ENCODE measurements around the gene PITPNM1. TPM values are rescaled to one million over a fixed set of nuclear protein-coding genes. Genes with fewer than 3 reads are reported as not detected.
"Not testable (repeated sequence)": the region's sequence is repeated elsewhere in the genome, so short reads cannot be mapped to it uniquely, and the experiment has no call there.

The PITPNM1 gene
- total RNA-seq, result 39.8 to 44.7 TPM (median 40.5 TPM) in 3 replicates
- long read RNA-seq, full-length matches to known transcripts, result 36 of 66 reads
- long read RNA-seq, partial matches to known transcripts, result 15 of 66 reads
- long read RNA-seq, other reads (novel, unspliced or antisense), result 15 of 66 reads

DNA sequence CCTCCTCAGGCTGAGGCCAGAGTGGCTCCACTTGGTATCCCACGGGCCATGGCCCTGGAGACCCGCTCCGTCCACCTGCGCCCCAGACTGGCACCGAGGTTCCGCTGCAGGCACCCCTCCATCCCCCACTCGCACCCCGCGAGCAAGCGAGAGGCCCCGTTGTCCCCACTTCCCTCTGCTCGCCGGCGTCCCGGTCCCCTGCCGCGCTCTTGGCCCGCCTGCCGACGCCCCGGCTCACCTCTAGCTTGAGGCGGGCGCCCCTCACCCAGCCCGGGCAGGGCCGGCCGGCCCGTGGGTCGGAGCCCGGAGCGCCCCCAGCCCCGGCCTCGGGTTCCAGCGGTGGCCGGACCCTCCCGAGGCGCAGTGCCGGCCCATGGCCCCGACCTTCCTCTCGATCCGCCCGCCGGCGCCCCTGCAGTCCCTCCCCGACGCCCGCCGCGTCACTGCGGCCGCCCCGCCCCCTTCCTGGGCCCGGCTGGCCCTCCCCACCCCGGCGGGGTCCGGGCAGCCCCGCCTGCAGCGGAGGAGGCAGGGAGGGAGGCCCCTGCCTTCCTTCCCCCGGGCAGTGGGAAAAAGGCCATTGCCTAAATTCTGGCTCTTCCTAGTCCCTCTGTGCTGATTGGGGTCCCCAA lies at the start of gene PITPNM1:
Gene PITPNM1 (minus strand): TSS at position 414 of the 632 bp plus-strand sequence. CDS start 1,183 bp downstream, outside the sequence.
- Mint-ChIP-seq H3K27me3 (ENCODE audit: low read depth) (no peaks in the 10 kb centered on the region), H3K4me3 (ENCODE audit: unreplicated experiment) (peak within 1 kb of the TSS; percentile 83), H3K9me3 (ENCODE audit: low read depth) (no peaks in the 10 kb centered on the region), H3K36me3 (ENCODE audit: low read depth) (peaks cover 8% of the 10 kb centered on the region), H3K4me1 (ENCODE audit: low read depth) (peaks cover 46% of the 10 kb centered on the region), H3K27ac (ENCODE audit: unreplicated experiment) (peak within 1 kb of the TSS; percentile 88)
- DNase-seq (ENCODE audit: low spot score), result no peak
- TF ChIP-seq, protein P1, sequence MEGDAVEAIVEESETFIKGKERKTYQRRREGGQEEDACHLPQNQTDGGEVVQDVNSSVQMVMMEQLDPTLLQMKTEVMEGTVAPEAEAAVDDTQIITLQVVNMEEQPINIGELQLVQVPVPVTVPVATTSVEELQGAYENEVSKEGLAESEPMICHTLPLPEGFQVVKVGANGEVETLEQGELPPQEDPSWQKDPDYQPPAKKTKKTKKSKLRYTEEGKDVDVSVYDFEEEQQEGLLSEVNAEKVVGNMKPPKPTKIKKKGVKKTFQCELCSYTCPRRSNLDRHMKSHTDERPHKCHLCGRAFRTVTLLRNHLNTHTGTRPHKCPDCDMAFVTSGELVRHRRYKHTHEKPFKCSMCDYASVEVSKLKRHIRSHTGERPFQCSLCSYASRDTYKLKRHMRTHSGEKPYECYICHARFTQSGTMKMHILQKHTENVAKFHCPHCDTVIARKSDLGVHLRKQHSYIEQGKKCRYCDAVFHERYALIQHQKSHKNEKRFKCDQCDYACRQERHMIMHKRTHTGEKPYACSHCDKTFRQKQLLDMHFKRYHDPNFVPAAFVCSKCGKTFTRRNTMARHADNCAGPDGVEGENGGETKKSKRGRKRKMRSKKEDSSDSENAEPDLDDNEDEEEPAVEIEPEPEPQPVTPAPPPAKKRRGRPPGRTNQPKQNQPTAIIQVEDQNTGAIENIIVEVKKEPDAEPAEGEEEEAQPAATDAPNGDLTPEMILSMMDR (IDR thresholded peaks at IDR 0.05), result no peak

DNA sequence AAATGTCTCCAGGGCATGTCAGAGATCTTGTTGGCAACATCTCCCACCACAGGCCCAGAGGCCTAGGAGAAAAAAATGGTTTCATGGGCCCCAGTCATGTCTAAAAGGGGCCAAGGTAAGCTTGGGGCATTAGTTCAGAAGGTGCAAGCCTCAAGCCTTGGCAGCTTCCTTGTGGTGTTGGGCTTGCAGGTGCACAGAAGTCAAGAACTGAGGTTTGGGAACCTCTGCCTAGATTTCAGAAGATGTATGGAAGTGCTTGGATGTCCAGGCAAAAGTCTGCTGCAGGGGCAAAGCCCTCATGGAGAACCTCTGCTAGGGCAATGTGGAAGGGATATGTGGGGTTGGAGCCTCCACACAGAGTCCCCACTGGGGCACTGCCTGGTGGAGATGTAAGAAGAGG lies 46.5 kb upstream of the PITPNM1 start:
- H3K27ac Mint-ChIP-seq (ENCODE audit: unreplicated experiment); H3K9me3 Mint-ChIP-seq (ENCODE audit: low read depth); H3K27me3 Mint-ChIP-seq (ENCODE audit: low read depth); H3K4me3 Mint-ChIP-seq (ENCODE audit: unreplicated experiment); H3K4me1 Mint-ChIP-seq (ENCODE audit: low read depth); DNase-seq (ENCODE audit: low spot score); H3K36me3 Mint-ChIP-seq (ENCODE audit: low read depth): not testable (repeated sequence)

DNA sequence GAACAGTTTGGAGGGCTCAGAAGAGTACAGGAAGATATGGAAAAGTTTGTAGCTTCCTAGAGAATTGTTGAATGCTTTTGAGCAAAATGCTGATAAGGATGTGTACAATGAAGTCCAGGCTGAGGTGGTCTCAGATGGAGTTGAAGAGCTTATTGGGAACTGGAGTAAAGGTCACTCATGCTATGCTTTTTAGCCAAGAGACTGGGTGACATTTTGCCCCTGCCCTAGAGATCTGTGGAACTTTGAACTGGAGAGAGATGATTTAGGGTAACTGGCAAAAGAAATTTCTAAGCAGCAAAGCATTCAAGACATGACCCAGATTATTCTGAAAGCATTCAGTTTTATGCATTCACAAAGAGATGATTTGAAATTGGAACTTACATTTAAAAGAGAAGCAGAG lies 46.0 kb upstream of the PITPNM1 start:
- DNase-seq (ENCODE audit: low spot score), result no peak
- Mint-ChIP-seq H3K27ac (ENCODE audit: unreplicated experiment) (no peak overlapping the region), H3K4me3 (ENCODE audit: unreplicated experiment) (no peak overlapping the region), H3K4me1 (ENCODE audit: low read depth) (no peaks in the 10 kb centered on the region), H3K27me3 (ENCODE audit: low read depth) (peaks cover 2% of the 10 kb centered on the region), H3K36me3 (ENCODE audit: low read depth) (peaks cover 1% of the 10 kb centered on the region), H3K9me3 (ENCODE audit: low read depth) (no peaks in the 10 kb centered on the region)
- TF ChIP-seq, protein P1 (IDR thresholded peaks at IDR 0.05), result no peak

DNA sequence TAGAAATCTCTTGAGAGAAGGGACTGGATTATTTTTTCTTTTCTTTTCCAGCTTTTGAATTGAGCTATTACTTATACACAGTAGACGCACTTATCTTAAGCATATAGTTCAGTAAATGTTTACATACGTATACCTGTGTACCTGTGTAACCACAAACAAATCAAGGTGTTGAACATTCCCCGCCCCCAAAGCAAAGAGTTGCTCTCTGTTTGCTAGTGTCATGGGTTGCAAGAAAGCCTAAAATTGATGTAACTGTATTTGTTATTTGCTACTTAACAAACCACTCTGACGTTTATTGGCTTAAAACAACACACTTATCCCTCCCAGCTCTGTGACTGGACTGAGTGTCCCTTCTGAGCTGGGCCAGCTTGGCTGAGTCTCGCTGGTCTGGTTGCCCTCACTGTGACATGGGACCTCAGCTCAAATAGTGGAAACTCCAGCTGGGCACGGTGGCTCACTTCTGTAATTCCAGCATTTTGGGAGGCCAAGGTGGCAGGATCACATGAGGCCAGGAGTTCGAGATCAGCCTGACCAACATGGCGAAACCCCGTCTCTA lies 43.5 kb upstream of the PITPNM1 start:
- Mint-ChIP-seq H3K4me3 (ENCODE audit: unreplicated experiment) (no peak overlapping the region), H3K9me3 (ENCODE audit: low read depth) (no peaks in the 10 kb centered on the region), H3K36me3 (ENCODE audit: low read depth) (peaks cover 1% of the 10 kb centered on the region), H3K27ac (ENCODE audit: unreplicated experiment) (no peak overlapping the region), H3K27me3 (ENCODE audit: low read depth) (peaks cover 2% of the 10 kb centered on the region), H3K4me1 (ENCODE audit: low read depth) (peaks cover 5% of the 10 kb centered on the region)
- TF ChIP-seq, protein P1 (IDR thresholded peaks at IDR 0.05), result no peak
- DNase-seq (ENCODE audit: low spot score), result no peak

DNA sequence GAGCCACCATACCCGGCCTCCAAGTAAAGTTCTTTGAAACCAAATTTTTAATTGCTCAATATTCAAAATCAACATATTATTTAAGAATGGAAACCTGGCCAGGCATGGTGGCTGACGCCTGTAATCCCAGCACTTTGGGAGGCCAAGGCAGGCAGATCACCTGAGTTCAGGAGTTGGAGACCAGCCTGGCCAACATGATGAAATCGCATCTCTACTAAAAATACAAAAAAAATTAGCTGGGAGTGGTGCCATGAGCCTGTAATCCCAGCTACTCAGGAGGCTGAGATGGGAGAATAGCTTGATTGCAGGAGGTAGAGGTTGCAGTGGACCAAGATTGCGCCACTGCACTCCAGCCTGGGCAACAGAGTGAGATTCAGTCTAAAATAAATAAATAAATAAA lies 42.9 kb upstream of the PITPNM1 start:
- H3K27ac Mint-ChIP-seq (ENCODE audit: unreplicated experiment); H3K27me3 Mint-ChIP-seq (ENCODE audit: low read depth); H3K36me3 Mint-ChIP-seq (ENCODE audit: low read depth); DNase-seq (ENCODE audit: low spot score); H3K4me3 Mint-ChIP-seq (ENCODE audit: unreplicated experiment); H3K4me1 Mint-ChIP-seq (ENCODE audit: low read depth); H3K9me3 Mint-ChIP-seq (ENCODE audit: low read depth): not testable (repeated sequence)

DNA sequence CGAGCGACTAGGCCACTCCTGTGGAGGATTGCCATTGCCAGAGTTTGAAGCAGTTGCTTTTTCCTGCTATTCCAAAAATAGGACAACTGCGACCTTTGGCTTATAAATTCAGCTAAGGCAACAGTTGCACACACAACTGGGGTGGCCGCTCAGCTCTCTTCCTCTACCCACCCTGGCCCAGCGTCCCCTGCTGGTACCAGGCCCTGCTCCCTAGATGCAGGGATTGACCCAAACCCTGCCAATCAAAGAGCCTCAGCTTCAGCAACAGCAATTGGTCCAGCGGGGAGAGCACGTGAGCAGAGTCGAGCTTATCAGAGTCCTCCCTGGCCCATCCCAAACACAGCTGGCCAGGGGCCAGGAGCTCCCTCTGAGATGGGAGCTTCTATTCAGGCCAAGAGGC lies 40.1 kb upstream of the PITPNM1 start:
- no peak overlapping the region for H3K27ac Mint-ChIP-seq (ENCODE audit: unreplicated experiment)
- peaks cover 5% of the 10 kb centered on the region for H3K4me1 Mint-ChIP-seq (ENCODE audit: low read depth)
- DNase-seq (ENCODE audit: low spot score), result no peak

More for the DNA sequence above, 40.1 kb upstream of the PITPNM1 start:
- TF ChIP-seq, protein P1 (IDR thresholded peaks at IDR 0.05), result no peak
- H3K9me3 Mint-ChIP-seq (ENCODE audit: low read depth), result no peaks in the 10 kb centered on the region
- H3K36me3 Mint-ChIP-seq (ENCODE audit: low read depth), result no peaks in the 10 kb centered on the region
- H3K27me3 Mint-ChIP-seq (ENCODE audit: low read depth), result peaks cover 2% of the 10 kb centered on the region
- H3K4me3 Mint-ChIP-seq (ENCODE audit: unreplicated experiment), result no peak overlapping the region

Measured in chondrocyte (in vitro differentiated cells).